ENCODE results near the gene STX3.

The STX3 gene

GRCh38 chr11:59753650-59754493 is 1.3 kb upstream of the STX3 start:
- H3K27ac Mint-ChIP-seq, result peak overlapping the region; percentile 53

GRCh38 chr11:59754494-59754858 is 700 bp upstream of the STX3 start:
- Mint-ChIP-seq H3K4me1 (peaks cover 39% of the 10 kb centered on the region), H3K27me3 (peaks cover 12% of the 10 kb centered on the region), H3K4me3 (peak overlapping the region; percentile 79), H3K36me3 (no peaks in the 10 kb centered on the region), H3K27ac (peak overlapping the region; percentile 53), H3K9me3 (no peaks in the 10 kb centered on the region)
- no peak for ATAC-seq

More at GRCh38 chr11:59753650-59754493, 1.3 kb upstream of the STX3 start:
- Mint-ChIP-seq H3K36me3 (no peaks in the 10 kb centered on the region), H3K27me3 (peaks cover 18% of the 10 kb centered on the region), H3K4me3 (peak overlapping the region; percentile 79), H3K9me3 (no peaks in the 10 kb centered on the region), H3K4me1 (peaks cover 39% of the 10 kb centered on the region)
- ATAC-seq, result peak; percentile 86

GRCh38 chr11:59755701-59756557 is 753 bp downstream of the STX3 start:
- H3K4me1 Mint-ChIP-seq, result peaks cover 39% of the 10 kb centered on the region
- H3K36me3 Mint-ChIP-seq, result no peaks in the 10 kb centered on the region
- peaks cover 1% of the 10 kb centered on the region for H3K27me3 Mint-ChIP-seq
- ATAC-seq, result peak; percentile 48
- no peaks in the 10 kb centered on the region for H3K9me3 Mint-ChIP-seq
- H3K27ac Mint-ChIP-seq, result peak overlapping the region; percentile 53
- H3K4me3 Mint-ChIP-seq, result peak overlapping the region; percentile 79

- ATAC-seq, result no peak
- Mint-ChIP-seq H3K4me3 (no peak overlapping the region), H3K27ac (peak overlapping the region; percentile 53), H3K36me3 (no peaks in the 10 kb centered on the region), H3K4me1 (peaks cover 39% of the 10 kb centered on the region), H3K27me3 (no peaks in the 10 kb centered on the region), H3K9me3 (no peaks in the 10 kb centered on the region)
Observed at GRCh38 chr11:59756558-59756840, 1.3 kb downstream of the STX3 start.

GRCh38 chr11:59756845-59757244 is 1.7 kb downstream of the STX3 start:
- Mint-ChIP-seq H3K27ac (peak overlapping the region; percentile 53), H3K36me3 (no peaks in the 10 kb centered on the region)
- peak; percentile 66 for ATAC-seq

GRCh38 chr11:59758401-59759037 is 3.3 kb downstream of the STX3 start:
- no peak overlapping the region for H3K4me3 Mint-ChIP-seq
- H3K9me3 Mint-ChIP-seq, result no peaks in the 10 kb centered on the region
- H3K27ac Mint-ChIP-seq, result no peak overlapping the region
- H3K4me1 Mint-ChIP-seq, result peaks cover 39% of the 10 kb centered on the region
- no peaks in the 10 kb centered on the region for H3K36me3 Mint-ChIP-seq
- H3K27me3 Mint-ChIP-seq, result no peaks in the 10 kb centered on the region
- ATAC-seq, result no peak

More at GRCh38 chr11:59756845-59757244, 1.7 kb downstream of the STX3 start:
- Mint-ChIP-seq H3K4me3 (no peak overlapping the region), H3K9me3 (no peaks in the 10 kb centered on the region), H3K27me3 (no peaks in the 10 kb centered on the region), H3K4me1 (peaks cover 39% of the 10 kb centered on the region)

- Mint-ChIP-seq H3K4me3 (no peak overlapping the region), H3K36me3 (no peaks in the 10 kb centered on the region), H3K27ac (no peak overlapping the region), H3K9me3 (no peaks in the 10 kb centered on the region), H3K27me3 (no peaks in the 10 kb centered on the region), H3K4me1 (peaks cover 31% of the 10 kb centered on the region)
- ATAC-seq, result no peak
Observed at GRCh38 chr11:59759900-59760299, 4.7 kb downstream of the STX3 start.

GRCh38 chr11:59760771-59761170 is 5.6 kb downstream of the STX3 start:
- Mint-ChIP-seq H3K36me3 (no peaks in the 10 kb centered on the region), H3K27ac (no peak overlapping the region), H3K9me3 (no peaks in the 10 kb centered on the region), H3K27me3 (no peaks in the 10 kb centered on the region), H3K4me1 (peaks cover 33% of the 10 kb centered on the region), H3K4me3 (no peak overlapping the region)
- ATAC-seq, result no peak

GRCh38 chr11:59761993-59762392 is 6.8 kb downstream of the STX3 start:
- Mint-ChIP-seq H3K4me1 (peaks cover 21% of the 10 kb centered on the region), H3K9me3 (no peaks in the 10 kb centered on the region), H3K4me3 (no peak overlapping the region), H3K27me3 (no peaks in the 10 kb centered on the region), H3K36me3 (no peaks in the 10 kb centered on the region), H3K27ac (no peak overlapping the region)
- ATAC-seq, result no peak

- Mint-ChIP-seq H3K27me3 (no peaks in the 10 kb centered on the region), H3K4me1 (peaks cover 9% of the 10 kb centered on the region), H3K4me3 (no peak overlapping the region), H3K36me3 (no peaks in the 10 kb centered on the region), H3K9me3 (no peaks in the 10 kb centered on the region), H3K27ac (no peak overlapping the region)
- ATAC-seq, result peak; percentile 57
Observed at GRCh38 chr11:59765068-59765735, 10.0 kb downstream of the STX3 start.

- Mint-ChIP-seq H3K36me3 (no peaks in the 10 kb centered on the region), H3K27ac (peak overlapping the region; percentile 42), H3K4me3 (no peak overlapping the region), H3K9me3 (peaks cover 3% of the 10 kb centered on the region), H3K27me3 (no peaks in the 10 kb centered on the region), H3K4me1 (peaks cover 15% of the 10 kb centered on the region)
- no peak for ATAC-seq
Observed at GRCh38 chr11:59766542-59767224, 11.5 kb downstream of the STX3 start.

- H3K27ac Mint-ChIP-seq, result peak overlapping the region; percentile 42
- ATAC-seq, result no peak
Observed at GRCh38 chr11:59767225-59767611, 12.0 kb downstream of the STX3 start.

GRCh38 chr11:59769111-59769510 is 13.9 kb downstream of the STX3 start:
- no peak for ATAC-seq
- H3K27me3 Mint-ChIP-seq, result no peaks in the 10 kb centered on the region
- no peaks in the 10 kb centered on the region for H3K36me3 Mint-ChIP-seq
- H3K4me3 Mint-ChIP-seq, result no peak overlapping the region
- H3K4me1 Mint-ChIP-seq, result peaks cover 26% of the 10 kb centered on the region
- H3K27ac Mint-ChIP-seq, result no peak overlapping the region
- peaks cover 3% of the 10 kb centered on the region for H3K9me3 Mint-ChIP-seq

More at GRCh38 chr11:59767225-59767611, 12.0 kb downstream of the STX3 start:
- Mint-ChIP-seq H3K9me3 (peaks cover 3% of the 10 kb centered on the region), H3K4me1 (peaks cover 20% of the 10 kb centered on the region), H3K36me3 (no peaks in the 10 kb centered on the region), H3K4me3 (no peak overlapping the region), H3K27me3 (no peaks in the 10 kb centered on the region)

- H3K4me1 Mint-ChIP-seq, result peaks cover 24% of the 10 kb centered on the region
- H3K9me3 Mint-ChIP-seq, result peaks cover 3% of the 10 kb centered on the region
- no peak overlapping the region for H3K27ac Mint-ChIP-seq
- no peak for ATAC-seq
- no peaks in the 10 kb centered on the region for H3K36me3 Mint-ChIP-seq
- H3K27me3 Mint-ChIP-seq, result no peaks in the 10 kb centered on the region
- H3K4me3 Mint-ChIP-seq, result no peak overlapping the region
Observed at GRCh38 chr11:59769828-59770227, 14.7 kb downstream of the STX3 start.
